Fibroblast of skin of scalp (primary cell): ENCODE measurements around the gene MAP7D2.

Source experiments
- DNase-seq: peaks from one replicate; pipeline ENCODE4 v3.0.0-alpha.2; 2013

The MAP7D2 gene

DNA sequence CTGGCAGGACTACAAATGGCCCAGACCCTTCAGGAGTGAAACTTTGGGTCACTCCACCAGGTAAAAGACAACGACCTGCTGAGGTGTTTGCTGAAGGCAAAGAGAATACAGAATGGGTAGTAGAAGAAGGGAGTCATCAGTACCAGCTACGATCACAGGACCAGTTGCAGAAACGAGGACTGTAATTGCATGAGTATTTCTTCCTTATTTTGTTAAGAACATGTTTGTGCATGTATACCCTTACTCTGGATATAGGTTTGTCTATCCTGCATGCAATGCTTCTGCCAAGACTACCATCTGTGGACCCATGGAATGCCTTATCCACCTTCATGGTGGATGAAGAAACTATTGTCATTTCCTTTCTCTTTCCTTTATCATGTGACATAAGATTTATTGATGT lies 77.7 kb downstream of the MAP7D2 start:
- no peak for DNase-seq

DNA sequence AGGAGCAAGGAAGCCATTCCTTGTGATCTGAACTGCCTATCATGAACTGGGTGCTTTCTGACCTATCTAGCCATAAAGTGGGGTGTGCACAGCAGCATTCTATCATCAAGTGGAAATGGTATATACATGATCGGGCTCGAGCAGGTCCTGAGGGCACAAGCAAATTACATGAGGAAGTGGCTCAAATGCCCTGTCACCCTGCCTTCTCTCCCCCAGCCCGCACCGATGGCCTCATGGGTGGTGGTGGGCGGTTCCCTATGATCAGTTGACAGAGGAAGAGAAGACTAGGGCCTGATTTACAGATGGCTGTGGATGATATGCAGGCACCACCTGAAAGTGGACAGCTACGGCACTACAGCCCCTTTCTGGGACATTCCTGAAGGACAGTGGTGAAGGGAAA lies 79.5 kb downstream of the MAP7D2 start:
- no peak for DNase-seq

DNA sequence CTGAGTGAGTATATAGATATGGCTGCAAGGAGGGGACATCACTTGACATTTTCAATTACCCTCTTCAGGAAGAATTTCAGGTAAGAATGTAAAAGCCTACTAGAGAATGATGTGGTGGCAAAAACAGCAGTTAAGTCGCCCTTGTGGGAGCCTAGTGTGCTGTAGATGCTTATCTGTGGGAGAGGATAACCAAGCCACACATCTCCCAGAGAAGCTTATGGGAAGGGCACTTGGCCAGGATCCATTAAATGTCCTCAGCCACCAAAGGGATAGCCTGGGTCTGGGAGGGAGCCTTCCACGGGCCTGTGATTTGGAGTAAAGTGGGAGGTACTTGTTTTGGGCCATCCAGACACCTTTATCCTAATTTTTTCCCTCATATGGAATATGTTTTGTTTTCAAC lies 84.5 kb downstream of the MAP7D2 start:
- DNase-seq = no peak

DNA sequence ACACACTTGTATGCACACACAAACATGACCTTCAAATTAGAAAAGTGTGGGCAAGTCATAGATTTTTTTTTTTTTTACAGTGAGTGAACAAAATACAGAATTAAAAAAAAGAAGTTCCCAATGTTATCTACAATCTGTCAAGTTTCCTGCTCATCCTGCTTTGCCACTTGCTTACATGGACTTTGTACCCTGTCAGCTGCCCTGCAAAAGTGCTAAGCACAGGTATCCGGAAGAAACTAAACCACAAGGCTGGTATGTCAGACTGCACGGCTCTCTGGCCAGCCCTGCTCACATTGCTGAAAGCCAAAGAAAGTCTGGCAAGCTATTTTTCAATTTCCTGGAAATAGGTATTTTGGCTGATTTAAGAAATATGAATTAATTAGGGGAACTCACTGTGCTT lies 87.0 kb downstream of the MAP7D2 start:
- no peak for DNase-seq

DNA sequence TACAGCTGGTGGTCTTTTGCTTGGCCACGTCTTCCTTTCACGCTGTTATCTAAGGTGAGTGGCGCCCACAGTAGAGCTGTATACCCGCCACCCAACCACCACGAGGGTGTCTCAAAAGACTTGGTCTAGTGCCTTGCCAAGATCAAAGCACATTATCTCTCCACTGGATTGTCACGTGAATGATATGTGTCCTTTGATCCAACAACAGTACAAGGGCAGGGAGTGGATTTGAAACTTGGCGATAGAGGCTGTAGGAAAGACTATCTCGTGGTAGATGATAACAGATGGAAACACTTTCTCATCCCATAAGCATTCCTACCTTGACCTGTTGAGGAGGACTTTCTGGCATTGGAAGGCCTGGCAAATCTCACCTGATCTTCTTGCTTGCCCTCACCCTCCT lies 88.1 kb downstream of the MAP7D2 start:
- DNase-seq = no peak

DNA sequence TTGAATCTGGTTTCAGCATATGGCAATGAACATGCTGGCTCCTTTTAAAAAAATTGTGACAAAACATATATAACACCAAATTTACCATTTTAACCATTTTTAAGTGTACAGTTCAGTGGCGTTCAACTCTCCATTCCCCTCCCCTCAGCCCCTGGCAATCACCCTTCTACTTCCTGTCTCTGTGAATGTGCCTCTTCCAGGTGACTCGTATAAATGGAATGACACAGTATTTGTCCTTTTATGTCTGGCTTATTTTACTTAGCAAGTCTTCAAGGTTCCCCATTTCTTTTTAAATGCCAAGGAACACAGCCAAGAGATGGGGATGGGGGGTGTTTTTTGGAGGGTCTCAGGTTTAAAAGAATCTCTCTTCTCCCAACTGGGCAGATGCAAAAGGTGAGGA lies 90.4 kb downstream of the MAP7D2 start:
- DNase-seq = peak; percentile 71

DNA sequence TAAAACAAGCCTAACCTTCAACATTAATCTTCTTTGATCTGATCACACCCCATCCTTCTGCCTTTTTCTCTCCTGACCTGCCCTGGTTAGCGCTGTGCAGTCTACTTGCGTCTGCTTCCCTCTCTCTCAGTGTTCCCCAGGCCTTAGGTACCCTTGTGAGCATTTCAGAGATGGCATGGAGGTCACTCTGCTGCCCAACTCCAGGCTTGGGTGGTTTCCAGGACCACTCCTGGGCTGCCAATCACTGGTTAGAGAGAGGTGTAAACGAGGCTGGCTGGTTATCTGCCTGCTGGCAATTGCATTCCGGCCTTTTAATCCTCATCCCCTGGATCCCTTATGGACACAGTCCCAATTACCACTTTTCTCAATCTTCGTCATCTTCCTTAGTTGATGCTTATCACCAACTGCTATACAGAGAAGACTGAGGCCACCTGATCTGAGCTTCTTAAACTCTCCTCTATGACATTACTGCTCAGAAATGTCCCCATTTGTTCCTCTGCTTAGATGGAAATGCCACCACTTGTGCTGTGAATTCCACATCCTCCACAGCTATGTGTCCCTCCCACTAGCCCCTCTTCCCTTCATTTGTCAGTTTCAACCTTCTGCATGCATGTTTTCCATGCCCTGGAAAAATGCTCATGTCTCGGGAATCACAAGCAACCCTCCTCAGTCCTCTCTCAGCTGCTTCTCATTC lies 96.9 kb downstream of the MAP7D2 start:
- peak; percentile 8 for DNase-seq

DNA sequence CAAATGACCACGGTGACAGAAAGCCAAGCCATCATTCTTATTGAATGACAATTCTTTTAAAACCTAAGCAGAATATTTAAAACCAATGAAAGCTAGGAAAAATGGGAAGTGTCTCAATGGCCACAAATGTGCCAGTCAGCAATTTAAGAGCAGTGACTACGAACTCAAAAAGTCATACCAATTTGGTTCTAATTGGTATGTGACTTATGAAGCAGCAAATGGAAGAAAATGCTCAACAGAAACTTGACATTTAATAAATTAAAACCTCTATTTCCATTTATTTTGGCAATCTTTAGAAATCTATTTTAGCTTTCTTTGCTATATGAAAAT lies 100.1 kb downstream of the MAP7D2 start:
- no peak for DNase-seq

DNA sequence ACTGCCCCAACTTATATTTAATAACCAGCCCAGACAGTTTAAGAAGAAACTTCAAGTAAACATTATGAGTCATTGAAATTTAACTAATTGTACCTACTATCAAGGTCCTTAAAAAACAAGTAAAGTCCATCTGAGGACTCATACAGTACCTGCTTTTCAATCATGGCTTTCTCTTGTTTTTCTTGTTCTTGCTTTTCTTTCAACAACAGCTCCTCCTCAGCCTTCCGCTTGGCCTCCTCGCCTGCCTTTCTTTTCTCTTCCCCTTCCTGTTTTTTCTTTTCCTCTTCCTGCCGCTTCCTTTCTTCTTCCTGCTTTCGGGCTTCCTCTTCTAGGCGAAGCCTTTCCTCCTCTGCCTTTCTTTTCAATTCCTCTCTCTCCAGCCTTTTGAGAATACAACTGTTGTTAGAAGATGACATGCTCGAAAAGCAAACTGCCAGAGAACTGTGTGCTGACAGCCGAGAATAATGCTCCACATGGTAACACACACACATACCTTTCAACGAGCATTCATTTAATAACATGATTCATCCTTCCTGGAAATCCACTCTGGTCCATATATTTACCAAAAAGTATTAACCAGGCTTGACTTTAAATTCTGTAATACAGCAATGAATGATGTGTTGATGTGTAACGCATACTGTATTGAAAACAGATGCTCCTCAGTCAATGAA lies 100.6 kb downstream of the MAP7D2 start:
- DNase-seq = peak; percentile 70

DNA sequence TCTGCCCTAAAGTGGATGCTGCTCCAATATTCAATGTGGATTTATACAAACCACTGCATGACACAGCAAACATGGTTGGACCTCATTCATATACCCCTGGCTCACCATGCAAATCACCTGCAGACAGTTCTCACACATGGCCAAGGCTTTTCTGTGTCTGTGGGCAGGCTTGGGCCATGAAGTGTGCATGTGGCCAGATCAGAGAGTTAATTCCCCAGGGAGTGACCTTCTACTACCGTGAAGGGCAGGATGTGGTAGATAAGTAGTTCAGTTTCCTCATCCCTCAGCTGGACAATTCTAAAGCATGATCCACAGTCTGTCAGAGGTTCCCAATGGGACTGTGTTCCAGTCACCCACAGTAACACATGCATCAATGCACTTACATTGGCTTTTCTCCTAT lies 101.3 kb downstream of the MAP7D2 start:
- DNase-seq = no peak

DNA sequence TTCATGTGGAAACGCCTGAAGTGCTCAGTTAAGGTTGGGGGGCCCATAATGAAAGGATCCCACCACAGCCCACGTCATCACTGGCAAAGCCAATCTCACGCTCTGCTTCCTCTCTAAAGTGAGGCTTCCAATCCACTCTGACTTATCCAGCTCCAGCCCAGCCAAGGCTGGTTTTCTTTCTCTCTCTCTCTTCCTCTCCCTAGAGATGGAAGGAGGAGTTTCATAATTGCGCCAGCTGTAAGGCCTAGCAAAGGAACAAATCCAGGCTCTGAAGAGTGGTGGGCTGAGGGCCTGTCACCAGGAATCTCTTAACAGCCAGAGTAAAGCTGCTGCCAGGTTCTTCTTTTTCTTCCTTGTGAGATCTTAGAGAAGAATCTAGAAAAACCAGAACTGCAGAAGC lies 105.1 kb downstream of the MAP7D2 start:
- no peak for DNase-seq

DNA sequence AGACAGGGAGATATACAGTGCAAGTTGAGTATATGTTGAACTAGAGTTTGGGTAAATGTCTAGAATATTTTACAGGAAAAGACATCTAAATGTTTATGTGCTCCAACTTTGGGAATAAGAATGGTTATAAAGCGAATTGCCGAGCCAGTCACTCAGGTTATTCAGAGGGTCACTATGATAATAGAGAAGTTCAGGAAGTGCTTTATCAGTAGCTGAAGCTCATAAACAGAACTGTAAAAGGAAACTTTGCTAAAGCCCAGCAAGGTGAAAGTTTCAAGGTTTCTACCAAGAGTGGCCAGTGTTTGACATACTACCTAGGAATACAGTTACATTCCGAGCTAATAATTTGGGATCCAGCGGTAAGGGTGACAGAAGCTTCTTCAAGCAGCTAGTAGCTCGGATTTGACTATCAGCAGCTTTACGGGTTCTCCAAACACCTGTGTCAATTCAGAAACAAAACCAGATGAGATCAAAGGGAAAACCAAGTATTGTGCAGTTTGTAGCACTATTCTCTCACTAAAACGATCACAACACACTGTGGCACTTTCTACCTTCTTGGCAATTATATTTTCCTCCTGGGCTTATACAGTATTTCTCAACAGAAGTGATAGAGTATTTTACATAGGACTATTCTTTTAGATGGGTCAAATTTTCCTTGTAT lies 108.6 kb downstream of the MAP7D2 start:
- no peak for DNase-seq

DNA sequence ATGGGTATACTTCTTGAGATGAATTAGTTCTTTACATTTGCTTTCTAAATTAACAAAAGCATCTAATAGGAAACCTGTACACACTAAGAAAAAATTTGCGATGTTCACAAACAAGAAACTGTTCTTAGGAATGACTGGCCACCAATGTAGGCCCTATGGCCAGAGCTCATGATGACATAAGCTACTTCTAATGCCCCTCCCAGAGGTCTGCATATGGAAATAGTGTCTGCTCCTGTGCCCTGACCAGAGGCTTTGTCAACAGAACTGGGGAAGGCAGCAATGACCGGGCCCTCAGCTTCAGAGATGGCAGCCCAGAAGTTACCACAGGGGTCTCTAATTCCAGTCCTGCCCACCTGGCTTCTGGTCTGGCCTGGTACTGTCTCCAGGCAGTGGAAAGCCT lies 110.8 kb downstream of the MAP7D2 start:
- no peak for DNase-seq

DNA sequence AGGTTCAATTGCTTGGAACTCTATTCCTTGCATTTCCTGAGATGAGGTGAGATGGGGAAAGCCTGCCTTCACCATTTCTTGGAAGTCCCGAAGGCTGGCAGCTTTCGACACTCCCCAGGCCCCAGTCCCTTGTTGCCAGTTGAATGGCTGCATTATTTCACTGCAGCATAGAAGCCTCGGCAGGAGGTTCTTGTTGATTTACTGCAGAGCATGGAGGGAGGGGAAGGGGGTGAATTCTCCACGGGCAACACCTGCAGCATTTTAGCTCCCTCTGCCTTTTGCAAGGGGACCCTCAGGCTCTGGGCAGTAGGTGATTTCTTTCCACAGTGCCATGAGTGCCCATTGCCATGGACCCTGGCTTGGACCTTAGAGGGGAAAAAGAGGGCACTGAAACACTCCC lies 115.1 kb downstream of the MAP7D2 start:
- DNase-seq = no peak

DNA sequence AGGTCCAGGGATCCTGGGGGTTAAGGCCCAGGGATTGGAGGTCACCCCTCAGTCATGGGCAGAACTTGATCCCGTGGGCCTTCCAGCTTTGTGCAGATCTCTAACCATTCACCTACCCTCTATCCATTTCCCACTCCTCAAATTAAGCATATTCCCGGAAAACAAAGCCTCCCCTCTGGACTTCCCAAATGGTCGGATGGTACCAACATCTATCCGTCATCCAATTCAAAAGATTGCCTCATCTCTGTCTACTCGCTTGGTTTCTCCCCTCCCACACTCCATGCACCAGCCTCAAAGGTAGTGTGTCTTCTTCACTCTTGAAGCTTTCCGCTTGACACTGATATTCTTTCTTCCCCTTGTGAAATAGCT lies 125.4 kb downstream of the MAP7D2 start:
- no peak for DNase-seq

DNA sequence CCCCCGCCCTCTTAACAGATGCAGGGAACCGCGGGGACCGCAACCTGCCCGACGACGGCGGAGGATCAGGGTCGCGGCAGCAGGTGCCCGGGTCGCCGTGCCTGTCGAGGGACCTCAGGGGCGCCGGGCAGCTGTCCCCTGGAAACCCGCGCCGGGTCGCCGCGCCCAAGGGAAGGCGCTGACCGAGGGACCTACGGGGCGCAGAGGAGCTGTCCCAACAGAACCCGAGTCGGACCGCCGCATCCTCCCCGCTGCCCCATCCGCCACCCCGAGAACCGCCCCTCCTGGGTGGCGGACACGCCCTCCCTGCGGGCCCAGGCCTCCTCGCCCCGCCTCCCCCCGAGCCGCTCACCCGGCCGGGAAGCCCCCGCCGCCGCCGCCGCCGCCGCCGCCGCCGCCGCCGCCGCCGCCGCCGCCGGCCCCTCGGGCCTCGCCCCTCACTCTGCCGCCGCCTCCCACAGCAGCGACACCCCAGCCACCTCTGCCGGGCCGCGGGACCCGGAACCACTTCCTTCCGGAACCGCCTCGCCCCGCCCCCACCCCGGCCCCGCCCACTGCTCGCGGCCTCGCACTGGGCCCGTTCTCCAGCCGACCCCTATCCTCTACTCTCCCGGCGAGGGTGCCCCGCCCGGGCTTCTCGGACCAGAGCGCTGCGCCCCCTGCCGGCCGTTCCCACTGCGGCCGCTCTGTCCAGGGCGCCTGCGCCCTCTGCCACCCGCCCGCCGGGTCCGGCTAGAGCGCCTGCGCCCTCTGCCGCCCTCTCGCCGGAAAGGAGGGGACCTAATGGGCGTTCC lies 126.0 kb downstream of the MAP7D2 start, which contains the start of gene BCLAF3:
TSS of gene BCLAF3 (minus strand) at position 506 of the 794 bp plus-strand sequence. CDS start 20,797 bp downstream, outside the sequence.
- DNase-seq = peak; percentile 89

DNA sequence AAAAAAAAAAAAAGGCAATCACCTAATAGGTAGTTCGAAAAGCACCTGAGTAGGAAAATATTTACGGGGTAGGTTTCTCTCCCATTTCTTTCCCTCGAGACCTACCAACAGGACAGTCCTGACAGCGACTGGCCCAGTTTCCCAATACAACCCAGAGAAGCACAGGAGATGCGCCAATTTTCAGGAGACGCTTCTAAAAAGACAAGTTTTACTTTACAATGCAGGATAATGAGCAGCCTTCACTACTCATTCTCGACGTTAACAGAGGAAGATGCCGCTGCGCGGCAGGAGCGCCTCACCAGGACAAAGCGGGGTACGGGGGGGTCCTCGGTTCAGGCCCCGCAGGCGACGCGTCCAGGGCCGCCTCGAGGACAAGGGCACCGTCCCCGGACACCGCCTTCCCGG lies 126.6 kb downstream of the MAP7D2 start:
- no peak for DNase-seq

DNA sequence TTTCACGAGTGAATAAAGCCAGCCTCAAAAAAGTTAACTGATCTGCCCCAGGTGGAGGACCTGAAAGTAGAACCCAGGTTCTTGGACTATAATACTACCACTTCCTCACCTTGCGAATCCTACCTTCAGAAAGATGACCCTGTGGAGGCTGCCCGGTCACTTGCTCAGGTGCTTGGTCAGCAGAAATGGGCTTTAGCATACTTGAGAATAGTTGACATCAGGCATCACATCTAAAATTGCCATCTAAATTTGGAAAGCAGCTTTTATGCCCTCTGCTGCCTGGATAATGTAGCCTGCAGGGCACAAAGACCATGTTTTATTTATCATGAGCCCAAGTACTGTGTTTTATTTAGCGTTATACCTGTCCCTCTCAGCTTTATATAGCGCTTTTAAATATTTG lies 128.9 kb downstream of the MAP7D2 start:
- no peak for DNase-seq

DNA sequence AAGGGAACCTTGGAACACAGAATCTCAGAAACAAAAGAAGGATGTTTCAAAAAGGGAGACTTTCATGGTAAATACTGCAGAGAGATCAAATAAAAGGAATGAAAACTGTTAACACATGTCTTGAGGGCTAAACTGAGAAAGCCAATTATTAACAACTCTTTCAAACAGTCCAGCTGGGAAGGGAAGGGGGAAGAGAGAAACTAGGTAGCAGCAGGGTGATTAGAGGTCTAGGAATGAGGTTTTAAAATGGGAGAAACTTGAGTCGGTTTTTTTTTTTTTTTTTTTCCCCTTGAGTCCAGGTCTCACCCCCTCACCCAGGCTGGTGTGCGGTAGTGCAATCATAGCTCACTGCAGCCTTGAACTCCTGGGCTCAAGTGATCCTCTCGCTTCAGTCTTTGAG lies 130.2 kb downstream of the MAP7D2 start:
- DNase-seq = no peak

DNA sequence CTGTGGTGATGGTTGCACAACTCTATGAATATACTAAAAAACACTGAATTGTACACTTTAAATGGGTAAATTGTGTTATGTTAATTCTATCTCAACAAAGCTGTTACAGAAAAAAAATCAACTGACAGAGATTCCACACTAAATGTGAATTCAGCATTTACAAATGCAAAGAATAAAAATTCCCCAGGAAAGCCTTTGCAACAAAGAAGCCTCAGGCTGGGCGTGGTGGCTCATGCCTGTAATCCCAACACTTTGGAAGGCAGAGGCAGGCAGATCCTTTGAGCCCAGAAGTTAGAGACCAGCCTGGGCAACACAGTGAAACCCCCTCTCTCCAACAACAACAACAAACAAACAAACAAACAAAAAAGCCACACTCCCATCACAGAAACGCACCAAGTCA lies 134.8 kb downstream of the MAP7D2 start:
- DNase-seq = no peak

DNA sequence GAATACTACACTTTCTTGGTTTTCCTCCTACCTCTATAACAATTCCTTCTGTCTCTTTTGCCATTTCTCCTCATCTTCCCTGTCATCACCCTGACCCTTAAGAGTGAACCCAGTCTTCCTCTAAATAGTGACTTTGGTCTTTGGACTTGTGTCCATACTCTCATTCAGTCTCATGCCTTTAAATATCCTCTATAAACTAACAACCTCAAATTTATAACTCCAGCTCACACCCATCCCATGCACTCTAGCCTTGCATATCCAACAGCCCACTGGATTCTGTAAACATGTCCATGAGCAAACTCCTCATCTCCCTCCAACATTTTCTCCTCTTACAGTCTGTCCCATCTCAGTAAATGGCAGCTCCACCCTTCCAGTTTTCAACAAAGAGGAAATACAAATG lies 140.9 kb downstream of the MAP7D2 start:
- no peak for DNase-seq

DNA sequence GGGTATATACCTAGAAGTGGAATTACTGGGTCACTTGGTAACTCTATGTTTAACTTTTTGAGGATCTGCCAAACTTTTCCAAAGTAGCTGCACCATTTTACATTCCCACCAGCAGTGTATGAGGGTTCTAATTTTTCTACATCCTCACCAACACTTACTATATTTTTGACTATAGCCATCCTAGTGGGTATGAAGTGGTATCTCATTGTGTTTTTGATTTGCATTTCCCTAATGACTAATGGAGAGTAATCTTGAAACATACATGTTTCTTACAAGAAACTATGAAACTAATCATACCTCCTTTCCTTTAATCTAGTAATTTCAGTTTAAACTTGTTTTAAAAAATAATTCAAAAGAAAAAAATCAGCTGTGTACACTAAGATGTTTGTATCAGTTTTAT lies 143.7 kb downstream of the MAP7D2 start:
- DNase-seq = no peak

DNA sequence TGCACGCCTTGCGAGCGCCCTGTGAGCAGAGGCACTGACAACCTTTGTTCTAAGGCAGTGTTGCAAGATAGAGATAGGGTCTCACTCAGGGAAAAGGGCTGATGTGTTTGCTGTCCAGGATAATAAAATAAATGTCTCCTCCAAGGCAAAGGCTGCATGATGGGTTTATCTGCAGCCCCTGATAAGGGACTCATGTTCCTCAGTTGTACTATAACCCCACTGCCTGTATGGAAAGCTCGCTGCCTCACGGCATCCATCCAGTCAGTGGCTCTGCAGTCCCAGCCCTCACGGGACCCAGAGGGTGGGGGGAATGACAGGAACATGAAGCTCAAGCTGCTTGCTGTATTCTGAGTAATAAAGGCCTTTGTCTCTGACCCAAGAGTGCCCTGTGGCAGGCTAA lies 148.4 kb downstream of the MAP7D2 start:
- no peak for DNase-seq
